Panc1 (cell line): ENCODE results near the gene LSM14A. TPM values are rescaled to one million over a fixed set of nuclear protein-coding genes. Genes with fewer than 3 reads are reported as not detected.
A peak's percentile ranks its signal among the peaks of the same experiment; 100 is the strongest.

Source experiments
- ATAC-seq: fragments of 200-7000 bp; cut with Tn5 transposase; 2 replicates; pipeline ENCODE4 v1.9.1; 2020; ENCODE audit warnings: mild to moderate bottlenecking, moderate library complexity
- BruUV-seq: library from RNA; stranded (reverse); fragments of 400-500 nt; replicated peaks from 2 replicates; lab custom pipeline; 2021; lab: Mats Ljungman, UMichigan
- CTCF ChIA-PET: fragments of 300-600 bp; sonication (Branson Sonifier 250); formaldehyde crosslinking; loops from one replicate; lab custom pipeline; 2022; ENCODE audit warnings: antibody characterized with exemption; lab: Charles Lee
- POLR2A ChIA-PET: fragments of 300-600 bp; sonication (Branson Sonifier 250); formaldehyde crosslinking; loops from one replicate; lab custom pipeline; 2022; ENCODE audit warnings: antibody characterized with exemption; lab: Charles Lee
- DNase-seq: peaks from one replicate; pipeline ENCODE4 v3.0.0-alpha.2; 2010; ENCODE audit warnings: low read depth, low spot score
- H3K27ac ChIP-seq: 2 replicates; pipeline ENCODE4 v1.5.1; 2011; ENCODE audit warnings: mild to moderate bottlenecking, low read length, inconsistent platforms
- H3K27me3 ChIP-seq: fragments of 200-500 bp; sonication (Bioruptor generic); 2 replicates; pipeline ENCODE4 v1.6.0; 2014; ENCODE audit warnings: low read length, inconsistent platforms; ENCODE audit not compliant: control insufficient read depth, insufficient read depth
- H3K36me3 ChIP-seq: fragments of 200-500 bp; sonication (Bioruptor generic); 2 replicates; pipeline ENCODE4 v1.5.1; 2014; ENCODE audit warnings: inconsistent platforms, mild to moderate bottlenecking, low read length, moderate library complexity; ENCODE audit not compliant: control insufficient read depth, insufficient read depth
- H3K4me1 ChIP-seq: 2 replicates; pipeline ENCODE4 v1.5.1; 2011; ENCODE audit warnings: inconsistent platforms, mild to moderate bottlenecking, low read length, moderate library complexity; ENCODE audit not compliant: control insufficient read depth, insufficient read depth
- H3K4me3 ChIP-seq, 2 experiments: 2 replicates each; pipeline ENCODE4 v1.5.1; 2011 to 2012; ENCODE audit warnings: low read depth in 2 of 2, low read length in 2 of 2, mild to moderate bottlenecking in 2 of 2, inconsistent platforms in 1 of 2, moderate library complexity in 1 of 2
- H3K9me3 ChIP-seq: fragments of 200-500 bp; sonication (Bioruptor generic); 2 replicates; pipeline ENCODE4 v1.5.1; 2014; ENCODE audit warnings: low read depth, mild to moderate bottlenecking, inconsistent platforms, low read length, moderate library complexity; ENCODE audit not compliant: control insufficient read depth, insufficient read depth
- POLR2AphosphoS5 ChIP-seq: IDR thresholded peaks from 2 replicates; pipeline ENCODE4 v1.6.1; 2012; ENCODE audit warnings: mild to moderate bottlenecking, low read depth, low read length, moderate library complexity
- SIN3A ChIP-seq: IDR thresholded peaks from 2 replicates; pipeline ENCODE4 v1.6.1; 2012; ENCODE audit warnings: low read depth, mild to moderate bottlenecking, low read length, moderate library complexity, borderline replicate concordance; ENCODE audit not compliant: insufficient read depth
- TCF7L2 ChIP-seq: IDR thresholded peaks from 2 replicates; pipeline ENCODE4 v1.6.1; 2011; ENCODE audit warnings: mild to moderate bottlenecking, low read depth, low read length, inconsistent platforms
- in situ Hi-C: cut with HindIII; loops from 2 replicates; pipeline ENCODE4 v1.10.0; 2016; ENCODE audit warnings: low sequenced_read_pairs, low pct_unique_long_range_greater_than_20kb
- intact Hi-C: fragments of 100-400 bp; cut with micrococcal nuclease; formaldehyde crosslinking; loops from one replicate; pipeline ENCODE4 v1.10.0; 2022; ENCODE audit not compliant: unreplicated experiment
- total RNA-seq: library from RNA; stranded (reverse); gene quantifications from one replicate; pipeline ENCODE4 v1.2.1, GENCODE V29; 2021; ENCODE audit not compliant: unreplicated experiment
- TF ChIP-seq, protein P1 (sequence below), 2 experiments: IDR thresholded peaks; 2 replicates each; pipeline ENCODE4 v1.6.1; 2011 to 2012; ENCODE audit warnings: low read depth in 2 of 2, control low read depth in 1 of 2, low read length in 1 of 2, mild to moderate bottlenecking in 1 of 2, moderate library complexity in 1 of 2; ENCODE audit not compliant: insufficient read depth in 1 of 2
- TF ChIP-seq, protein P2 (sequence below): fragments of 450-650 bp; IDR thresholded peaks from 2 replicates; pipeline ENCODE4 v1.5.1; 2017; ENCODE audit warnings: mild to moderate bottlenecking

Gene LSM14A
- total RNA-seq, 1 experiment from 2014 or later: 152 TPM

DNA sequence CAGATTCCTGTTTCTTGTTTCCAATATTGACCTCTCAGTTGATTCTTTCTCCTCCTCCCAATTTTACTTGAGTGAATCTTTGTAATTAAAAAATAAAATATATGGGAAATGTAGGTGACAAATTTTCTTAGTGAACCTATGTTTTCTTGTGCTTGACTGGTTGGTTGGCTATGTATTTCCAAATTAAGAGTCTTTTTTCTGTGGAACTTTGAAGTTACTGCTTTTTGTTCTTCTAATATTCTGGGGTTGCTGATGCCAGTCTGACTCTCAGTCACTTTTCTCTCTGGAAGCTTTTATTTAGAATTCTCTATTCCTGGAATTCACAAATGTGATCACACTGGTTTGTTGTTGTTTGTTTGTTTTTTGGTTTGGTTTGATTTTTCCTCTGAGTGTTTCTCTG, 9.8 kb downstream of the LSM14A start:
- BruUV-seq: no TSS peak
- TF ChIP-seq TCF7L2 (no peak), POLR2AphosphoS5 (no peak), SIN3A (no peak)
- TF ChIP-seq, protein P1, sequence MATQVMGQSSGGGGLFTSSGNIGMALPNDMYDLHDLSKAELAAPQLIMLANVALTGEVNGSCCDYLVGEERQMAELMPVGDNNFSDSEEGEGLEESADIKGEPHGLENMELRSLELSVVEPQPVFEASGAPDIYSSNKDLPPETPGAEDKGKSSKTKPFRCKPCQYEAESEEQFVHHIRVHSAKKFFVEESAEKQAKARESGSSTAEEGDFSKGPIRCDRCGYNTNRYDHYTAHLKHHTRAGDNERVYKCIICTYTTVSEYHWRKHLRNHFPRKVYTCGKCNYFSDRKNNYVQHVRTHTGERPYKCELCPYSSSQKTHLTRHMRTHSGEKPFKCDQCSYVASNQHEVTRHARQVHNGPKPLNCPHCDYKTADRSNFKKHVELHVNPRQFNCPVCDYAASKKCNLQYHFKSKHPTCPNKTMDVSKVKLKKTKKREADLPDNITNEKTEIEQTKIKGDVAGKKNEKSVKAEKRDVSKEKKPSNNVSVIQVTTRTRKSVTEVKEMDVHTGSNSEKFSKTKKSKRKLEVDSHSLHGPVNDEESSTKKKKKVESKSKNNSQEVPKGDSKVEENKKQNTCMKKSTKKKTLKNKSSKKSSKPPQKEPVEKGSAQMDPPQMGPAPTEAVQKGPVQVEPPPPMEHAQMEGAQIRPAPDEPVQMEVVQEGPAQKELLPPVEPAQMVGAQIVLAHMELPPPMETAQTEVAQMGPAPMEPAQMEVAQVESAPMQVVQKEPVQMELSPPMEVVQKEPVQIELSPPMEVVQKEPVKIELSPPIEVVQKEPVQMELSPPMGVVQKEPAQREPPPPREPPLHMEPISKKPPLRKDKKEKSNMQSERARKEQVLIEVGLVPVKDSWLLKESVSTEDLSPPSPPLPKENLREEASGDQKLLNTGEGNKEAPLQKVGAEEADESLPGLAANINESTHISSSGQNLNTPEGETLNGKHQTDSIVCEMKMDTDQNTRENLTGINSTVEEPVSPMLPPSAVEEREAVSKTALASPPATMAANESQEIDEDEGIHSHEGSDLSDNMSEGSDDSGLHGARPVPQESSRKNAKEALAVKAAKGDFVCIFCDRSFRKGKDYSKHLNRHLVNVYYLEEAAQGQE (IDR thresholded peaks at IDR 0.05; ENCODE audit: insufficient read depth in 1 of 2, low read depth in 2 of 2, low read length in 1 of 2): no peak
- TF ChIP-seq, protein P2, sequence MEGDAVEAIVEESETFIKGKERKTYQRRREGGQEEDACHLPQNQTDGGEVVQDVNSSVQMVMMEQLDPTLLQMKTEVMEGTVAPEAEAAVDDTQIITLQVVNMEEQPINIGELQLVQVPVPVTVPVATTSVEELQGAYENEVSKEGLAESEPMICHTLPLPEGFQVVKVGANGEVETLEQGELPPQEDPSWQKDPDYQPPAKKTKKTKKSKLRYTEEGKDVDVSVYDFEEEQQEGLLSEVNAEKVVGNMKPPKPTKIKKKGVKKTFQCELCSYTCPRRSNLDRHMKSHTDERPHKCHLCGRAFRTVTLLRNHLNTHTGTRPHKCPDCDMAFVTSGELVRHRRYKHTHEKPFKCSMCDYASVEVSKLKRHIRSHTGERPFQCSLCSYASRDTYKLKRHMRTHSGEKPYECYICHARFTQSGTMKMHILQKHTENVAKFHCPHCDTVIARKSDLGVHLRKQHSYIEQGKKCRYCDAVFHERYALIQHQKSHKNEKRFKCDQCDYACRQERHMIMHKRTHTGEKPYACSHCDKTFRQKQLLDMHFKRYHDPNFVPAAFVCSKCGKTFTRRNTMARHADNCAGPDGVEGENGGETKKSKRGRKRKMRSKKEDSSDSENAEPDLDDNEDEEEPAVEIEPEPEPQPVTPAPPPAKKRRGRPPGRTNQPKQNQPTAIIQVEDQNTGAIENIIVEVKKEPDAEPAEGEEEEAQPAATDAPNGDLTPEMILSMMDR: no peak
- intact Hi-C loops (no loop called here), in situ Hi-C loops (no loop called here)
- no peak for ATAC-seq
- H3K36me3 ChIP-seq: no peaks in the 10 kb centered on the region; the same call in 1 of the 2 replicates
- no peak overlapping the region for H3K27ac ChIP-seq
- ChIA-PET POLR2A (no interaction called here), CTCF (interaction anchor here (0.6 to 0.7 kb wide), 2 partner anchors 50 to 404 kb away, joined by 3 to 6 read pairs; no protein-coding TSS in a partner anchor)
- DNase-seq: no peak
- no peaks in the 10 kb centered on the region for H3K9me3 ChIP-seq
- no peak overlapping the region for H3K4me3 ChIP-seq
- no peaks in the 10 kb centered on the region for H3K27me3 ChIP-seq
- peaks cover 50% of the 10 kb centered on the region for H3K4me1 ChIP-seq

DNA sequence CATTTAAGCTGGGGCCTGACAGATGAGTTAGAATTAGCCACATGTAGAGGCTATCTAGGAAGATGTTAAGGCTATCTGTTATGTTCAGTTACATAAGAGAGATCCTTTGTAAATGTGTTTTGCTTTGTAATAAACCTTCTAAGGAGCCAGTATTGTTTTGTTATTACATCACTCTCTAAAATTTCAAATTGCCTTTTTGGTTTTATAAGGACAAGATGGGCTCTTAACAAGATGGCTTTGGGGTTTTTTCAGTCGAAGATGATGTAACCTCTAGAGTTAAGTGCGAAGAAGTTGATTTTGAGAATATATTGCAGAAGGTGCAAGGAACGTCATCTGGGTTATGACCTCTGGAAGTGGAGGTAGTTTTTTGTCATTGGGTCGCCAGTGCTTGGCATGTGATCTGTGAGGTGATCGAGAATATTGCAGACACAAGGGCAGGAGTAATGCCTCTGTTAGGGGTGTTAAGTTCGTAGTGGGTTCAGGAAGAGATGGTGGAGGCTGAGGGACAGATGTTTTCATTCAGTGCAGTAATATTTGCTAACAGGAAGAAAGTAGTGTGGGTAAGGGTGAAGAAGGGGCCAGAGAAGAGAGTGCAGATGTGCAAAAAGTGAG, 12.7 kb downstream of the LSM14A start:
- BruUV-seq: no TSS peak
- DNase-seq (no peak), ATAC-seq (peak; percentile 44; the same call in 1 of the 2 replicates)
- intact Hi-C loops (no loop called here), in situ Hi-C loops (no loop called here)
- Histone ChIP-seq H3K27me3 (no peaks in the 10 kb centered on the region), H3K4me1 (peaks cover 41% of the 10 kb centered on the region), H3K9me3 (no peaks in the 10 kb centered on the region), H3K4me3 (no peak overlapping the region), H3K27ac (peak overlapping the region; percentile 41; the same call in 1 of the 2 replicates), H3K36me3 (no peaks in the 10 kb centered on the region)
- TF ChIP-seq TCF7L2: no peak
- TF ChIP-seq POLR2AphosphoS5: no peak
- TF ChIP-seq, protein P2: no peak
- TF ChIP-seq, protein P1 (IDR thresholded peaks at IDR 0.05; ENCODE audit: insufficient read depth in 1 of 2, low read depth in 2 of 2, low read length in 1 of 2): no peak
- no peak for TF ChIP-seq SIN3A
- CTCF ChIA-PET: no interaction called here
- POLR2A ChIA-PET: interaction anchor here (0.9 kb wide), 1 partner anchor 10 kb away, joined by 4 read pairs; no protein-coding TSS in a partner anchor
